RPMI7951 (cell line): ENCODE measurements around the gene PFN3. TPM values are rescaled to one million over a fixed set of nuclear protein-coding genes. Genes with fewer than 3 reads are reported as not detected.

Source experiments
- DNase-seq: peaks from one replicate; pipeline ENCODE4 v3.0.0-alpha.2; 2012; ENCODE audit warnings: low read depth
- total RNA-seq: library from RNA; depleted of rRNA; stranded (reverse); fragments of >200 nt; shearing (Covaris generic); gene quantifications from 2 replicates; pipeline ENCODE4 v1.2.3, GENCODE V29; 2014

PFN3 gene
- total RNA-seq, 1 experiment from 2014 or later = not detected

DNA sequence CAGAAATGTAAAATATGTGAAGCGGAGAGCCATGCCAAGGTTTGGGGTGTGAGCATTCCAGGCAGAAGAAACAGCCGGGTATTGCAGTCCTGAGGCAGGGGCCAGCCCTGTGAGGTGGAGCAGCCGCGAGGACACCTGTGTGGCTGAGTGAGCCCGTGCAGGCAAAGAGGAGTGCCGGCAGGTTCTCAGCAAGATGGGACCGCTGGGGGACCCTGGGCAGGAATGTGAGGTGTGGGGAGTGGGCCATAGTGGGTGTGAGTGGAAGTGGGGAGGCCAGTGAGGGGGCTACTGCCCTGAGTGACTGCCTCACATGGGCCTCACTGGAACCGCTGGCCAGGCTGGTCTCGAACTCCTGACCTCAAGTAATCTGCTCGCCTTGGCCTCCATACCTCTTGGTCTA is 38.0 kb upstream of the PFN3 start:
- no peak for DNase-seq

DNA sequence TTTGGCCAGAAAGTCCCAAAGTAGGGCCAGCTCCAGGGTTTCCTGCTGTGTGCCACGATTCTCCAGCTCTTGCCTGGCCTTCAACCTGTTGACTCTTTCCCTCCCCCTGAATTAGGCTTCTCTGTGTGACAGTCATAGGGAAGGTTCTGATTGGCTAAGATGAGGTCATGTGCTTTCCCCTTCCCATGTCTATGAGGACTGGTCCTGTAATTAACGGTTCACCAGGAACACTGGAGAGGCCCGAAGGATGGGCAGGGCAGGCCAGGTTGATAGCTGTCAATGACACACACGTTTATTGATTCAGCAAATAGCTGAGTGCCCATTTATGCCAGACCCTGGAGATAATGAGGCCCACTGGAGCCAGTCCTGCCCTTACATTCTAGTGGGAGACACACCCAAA is 37.2 kb upstream of the PFN3 start:
- DNase-seq = no peak

DNA sequence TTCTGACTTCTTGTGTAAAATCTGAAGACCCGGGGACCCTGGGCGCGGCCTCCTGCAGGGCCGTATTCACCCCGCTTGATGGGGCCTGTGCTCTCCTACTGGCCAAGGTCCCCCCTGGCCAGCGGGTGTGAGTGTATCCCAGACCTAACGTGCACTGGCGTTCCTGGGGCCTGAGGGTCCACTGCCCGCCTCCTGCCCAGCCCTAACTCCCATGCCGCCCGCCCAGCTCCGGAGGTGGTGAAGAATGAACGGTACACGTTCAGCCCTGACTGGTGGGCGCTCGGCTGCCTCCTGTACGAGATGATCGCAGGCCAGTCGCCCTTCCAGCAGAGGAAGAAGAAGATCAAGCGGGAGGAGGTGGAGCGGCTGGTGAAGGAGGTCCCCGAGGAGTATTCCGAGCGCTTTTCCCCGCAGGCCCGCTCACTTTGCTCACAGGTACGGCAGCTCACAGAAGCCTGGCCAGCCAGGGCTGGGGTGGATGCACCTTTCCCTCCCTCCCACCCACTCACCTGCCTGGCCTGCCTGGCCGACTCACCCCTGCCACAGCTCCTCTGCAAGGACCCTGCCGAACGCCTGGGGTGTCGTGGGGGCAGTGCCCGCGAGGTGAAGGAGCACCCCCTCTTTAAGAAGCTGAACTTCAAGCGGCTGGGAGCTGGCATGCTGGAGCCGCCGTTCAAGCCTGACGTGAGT is 35.5 kb upstream of the PFN3 start:
- DNase-seq = no peak

DNA sequence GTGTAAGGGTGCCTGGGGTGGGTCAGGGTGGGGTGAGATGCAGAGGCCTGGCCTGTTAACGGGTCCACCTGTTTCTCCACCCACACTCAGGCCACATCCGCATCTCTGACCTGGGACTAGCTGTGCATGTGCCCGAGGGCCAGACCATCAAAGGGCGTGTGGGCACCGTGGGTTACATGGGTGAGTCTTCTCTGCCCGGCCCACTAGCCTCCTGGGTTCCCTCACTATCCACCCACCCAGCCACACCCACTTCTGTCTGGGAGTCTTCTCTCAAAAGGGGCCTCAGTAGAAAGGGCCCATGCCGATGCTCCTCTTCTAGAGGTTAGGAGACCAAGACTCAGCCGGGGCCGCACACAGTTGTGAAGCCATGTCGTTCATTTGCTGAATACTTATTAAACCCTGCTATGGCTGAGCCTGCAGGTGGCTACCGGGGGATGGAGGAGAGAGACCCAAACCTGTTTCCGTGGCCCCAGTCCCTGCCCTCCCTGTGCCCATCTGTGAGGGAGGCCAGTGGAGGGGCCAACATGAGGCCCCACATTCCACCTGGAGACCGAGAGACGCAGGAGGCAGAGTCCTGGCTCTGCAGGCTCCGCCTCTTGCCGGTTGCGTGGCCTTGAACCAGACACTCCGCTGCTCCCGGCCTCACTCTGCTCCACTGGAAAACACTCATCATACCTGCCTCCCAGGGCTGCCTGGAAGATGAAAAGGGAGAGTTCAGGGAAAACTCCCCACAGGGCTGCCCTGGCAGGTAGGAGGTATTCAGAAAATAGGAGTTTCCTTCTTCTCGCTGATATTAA is 34.7 kb upstream of the PFN3 start:
- no peak for DNase-seq

DNA sequence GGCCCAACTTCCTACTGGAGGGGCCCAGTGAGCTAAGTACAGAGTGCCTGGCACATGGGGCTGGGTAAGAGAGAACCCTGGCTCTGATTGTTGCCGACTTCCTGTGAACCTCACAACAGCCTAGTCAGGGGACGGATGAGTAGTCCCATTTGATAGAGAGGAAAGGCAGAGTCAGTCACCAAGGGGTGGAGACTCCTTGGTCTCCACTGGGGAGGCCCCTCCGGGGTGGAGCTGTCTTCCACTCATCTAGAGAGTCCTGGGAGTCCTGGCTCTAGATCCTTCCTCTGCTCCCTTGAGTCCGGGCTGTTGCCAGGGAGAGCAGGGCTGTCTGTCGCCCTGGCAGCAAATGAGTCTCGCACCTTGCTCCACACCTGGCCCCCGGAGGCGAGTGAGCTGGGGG is 34.0 kb upstream of the PFN3 start:
- DNase-seq = no peak

DNA sequence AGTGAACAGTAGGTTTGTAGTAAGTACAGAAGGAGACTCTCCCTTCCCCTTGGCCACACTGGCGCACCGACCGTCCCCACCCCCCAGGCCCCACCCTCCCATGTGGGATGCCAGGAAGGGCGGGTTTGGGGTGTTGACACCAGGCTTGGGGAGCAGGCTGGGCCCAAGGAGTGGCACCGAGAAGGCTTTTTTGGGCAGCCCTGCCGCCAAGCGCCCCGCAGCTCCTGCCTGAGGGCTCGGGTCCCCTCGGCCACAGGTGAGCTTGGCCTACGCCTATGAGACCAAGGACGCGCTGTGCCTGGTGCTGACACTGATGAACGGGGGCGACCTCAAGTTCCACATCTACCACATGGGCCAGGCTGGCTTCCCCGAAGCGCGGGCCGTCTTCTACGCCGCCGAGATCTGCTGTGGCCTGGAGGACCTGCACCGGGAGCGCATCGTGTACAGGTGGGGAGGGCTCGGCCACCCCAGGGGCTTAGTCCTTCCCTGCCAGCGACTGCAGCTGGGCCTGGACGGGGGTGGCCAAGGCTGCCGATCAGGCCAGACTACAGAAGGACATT is 33.3 kb upstream of the PFN3 start:
- no peak for DNase-seq

DNA sequence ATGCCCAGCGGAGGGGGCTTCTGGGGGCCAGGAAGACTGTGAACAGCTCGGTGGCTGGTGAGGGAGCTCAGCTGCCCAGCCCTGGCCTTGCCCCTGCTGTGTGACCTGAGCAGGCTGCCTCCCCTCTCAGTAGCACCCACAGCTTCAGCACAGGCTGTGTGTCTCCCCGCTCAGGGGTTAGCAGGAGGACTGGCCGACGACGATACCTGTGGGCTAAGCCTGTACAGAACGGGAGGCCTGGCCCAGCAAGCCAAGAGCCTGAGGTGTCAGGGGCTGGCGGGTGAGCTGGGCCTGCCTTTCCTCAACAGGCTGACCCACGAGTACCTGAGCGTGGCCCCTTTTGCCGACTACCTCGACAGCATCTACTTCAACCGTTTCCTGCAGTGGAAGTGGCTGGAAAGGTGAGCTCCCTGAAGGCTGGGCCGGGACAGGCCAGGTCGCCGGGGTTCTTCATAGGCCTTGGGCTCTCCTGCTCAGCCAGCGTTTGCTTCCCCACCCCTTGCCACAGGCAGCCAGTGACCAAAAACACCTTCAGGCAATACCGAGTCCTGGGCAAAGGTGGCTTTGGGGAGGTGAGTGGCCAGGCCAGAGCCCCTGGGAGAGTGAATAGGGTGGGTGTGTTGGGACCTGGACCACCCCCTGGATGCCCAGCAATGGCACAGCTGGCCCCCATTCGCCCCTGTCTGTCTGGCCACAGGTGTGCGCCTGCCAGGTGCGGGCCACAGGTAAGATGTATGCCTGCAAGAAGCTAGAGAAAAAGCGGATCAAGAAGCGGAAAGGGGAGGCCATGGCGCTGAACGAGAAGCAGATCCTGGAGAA is 32.6 kb upstream of the PFN3 start:
- no peak for DNase-seq

DNA sequence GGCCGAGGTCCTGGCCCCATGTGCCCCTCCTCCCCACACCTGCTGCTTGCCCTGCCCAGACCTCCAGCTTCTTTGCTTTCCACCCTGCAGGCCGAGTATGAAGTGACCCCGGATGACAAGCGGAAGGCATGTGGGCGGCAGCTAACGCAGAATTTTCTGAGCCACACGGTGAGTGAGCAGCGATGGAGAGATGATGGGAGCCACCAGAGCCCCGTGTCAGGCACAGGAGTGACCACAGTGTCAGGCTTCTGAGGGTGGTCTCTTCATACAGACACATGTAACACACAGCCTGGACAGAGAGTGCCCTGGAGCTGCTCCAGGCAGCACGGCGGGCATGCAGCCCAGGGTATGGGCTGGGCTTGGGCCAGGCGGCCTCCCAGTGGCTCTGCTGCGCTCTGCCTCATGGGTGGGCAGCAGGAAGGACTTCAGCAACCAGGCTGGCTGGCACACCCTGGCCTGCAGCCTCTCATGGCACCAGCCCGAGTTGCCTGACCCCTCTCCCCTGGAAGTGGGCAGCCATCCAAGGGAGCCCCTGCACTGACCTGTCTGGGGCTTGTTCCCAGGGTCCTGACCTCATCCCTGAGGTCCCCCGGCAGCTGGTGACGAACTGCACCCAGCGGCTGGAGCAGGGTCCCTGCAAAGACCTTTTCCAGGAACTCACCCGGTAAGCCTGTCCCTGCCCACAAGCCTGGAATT is 31.8 kb upstream of the PFN3 start:
- DNase-seq = no peak

DNA sequence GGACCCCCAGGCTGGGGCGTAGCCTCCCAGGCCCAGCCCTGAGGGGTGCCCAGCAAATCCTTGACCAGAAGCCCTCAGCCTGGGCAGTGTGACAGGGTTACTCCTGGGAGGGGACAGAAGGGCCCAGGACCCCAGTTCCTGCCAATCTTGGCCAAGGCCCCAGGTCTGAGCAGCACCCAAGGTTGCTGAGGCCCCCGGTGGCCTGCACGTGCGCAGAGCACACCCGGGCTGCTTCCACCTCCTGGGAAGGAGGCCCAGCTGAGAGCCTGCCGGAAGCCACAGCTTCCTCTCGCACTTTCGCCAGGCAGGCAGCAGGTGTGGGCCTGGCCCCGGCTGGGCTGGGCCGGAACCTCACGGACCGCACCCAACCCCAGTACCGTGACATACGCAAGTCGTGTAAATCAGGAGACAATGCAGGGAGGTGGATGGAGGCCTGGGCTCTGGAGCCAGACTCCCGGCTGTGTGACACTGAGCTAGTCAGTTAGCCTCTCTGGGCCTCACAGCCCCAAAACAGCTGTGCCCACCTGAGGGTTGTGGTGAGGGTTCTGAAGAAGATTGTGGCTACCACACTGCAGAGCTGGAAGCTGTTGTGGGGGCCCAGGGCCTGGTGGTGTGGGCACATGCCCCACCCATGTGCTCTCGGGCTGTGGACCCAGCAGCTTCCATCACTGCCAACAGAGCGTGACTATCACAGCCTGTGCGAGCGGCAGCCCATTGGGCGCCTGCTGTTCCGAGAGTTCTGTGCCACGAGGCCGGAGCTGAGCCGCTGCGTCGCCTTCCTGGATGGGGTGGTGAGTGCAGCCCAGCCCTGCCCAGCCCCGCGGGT is 31.1 kb upstream of the PFN3 start:
- DNase-seq = no peak

DNA sequence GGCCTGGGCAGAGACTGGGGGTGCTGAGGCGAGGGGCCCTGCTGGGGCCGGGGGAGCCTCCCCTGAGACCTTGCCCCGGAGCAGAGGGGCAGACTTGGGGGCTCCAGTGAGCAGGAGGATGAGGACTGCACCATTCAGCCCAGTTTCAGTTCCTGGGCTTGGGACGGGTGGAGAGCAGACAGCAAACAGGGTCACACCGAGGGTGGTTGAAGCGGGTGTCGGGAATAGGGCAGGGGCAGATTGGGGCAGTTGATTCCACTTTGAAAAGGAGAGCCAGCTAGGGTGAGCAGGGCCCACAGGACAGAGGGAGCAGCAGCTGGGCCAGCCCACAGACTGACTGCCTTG is 30.5 kb upstream of the PFN3 start:
- no peak for DNase-seq

DNA sequence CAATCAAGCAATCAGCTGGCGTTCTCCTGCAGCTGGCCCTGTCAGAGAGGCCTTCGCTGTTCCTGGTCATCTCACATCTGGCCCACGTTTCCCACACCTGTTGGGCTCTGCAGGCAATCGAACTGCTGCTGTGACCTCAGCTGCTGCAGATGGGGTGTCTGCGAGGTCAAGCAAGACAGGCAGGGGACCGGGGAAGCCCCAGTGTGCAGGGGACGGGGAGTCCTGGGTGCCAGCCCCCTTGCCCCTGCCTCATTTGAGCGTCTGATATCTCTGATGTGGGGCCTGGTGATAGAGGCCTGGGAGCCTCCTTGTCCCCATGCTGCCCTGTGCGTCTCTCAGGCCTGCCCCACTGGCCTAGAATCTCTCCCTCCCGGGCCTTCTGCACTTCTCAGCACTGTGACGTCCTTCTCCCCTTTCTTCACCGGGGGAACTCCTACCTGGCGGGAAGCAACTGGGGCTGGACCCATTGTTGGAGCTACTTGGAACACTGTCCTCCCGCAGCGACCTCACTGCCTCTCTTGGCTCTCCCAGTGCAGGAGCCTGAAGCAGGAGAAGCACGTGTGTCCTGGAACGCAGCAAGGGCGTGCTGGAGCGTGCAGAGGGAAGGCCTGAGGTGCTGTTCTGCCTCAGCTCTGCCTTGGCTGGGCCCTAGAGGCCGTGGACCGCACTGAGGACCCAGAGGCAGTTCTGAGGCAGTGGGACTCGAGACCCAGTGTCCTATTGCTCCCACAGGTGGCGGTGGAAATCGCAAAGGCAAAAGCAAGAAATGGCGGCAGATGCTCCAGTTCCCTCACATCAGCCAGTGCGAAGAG is 29.9 kb upstream of the PFN3 start:
- DNase-seq = no peak

DNA sequence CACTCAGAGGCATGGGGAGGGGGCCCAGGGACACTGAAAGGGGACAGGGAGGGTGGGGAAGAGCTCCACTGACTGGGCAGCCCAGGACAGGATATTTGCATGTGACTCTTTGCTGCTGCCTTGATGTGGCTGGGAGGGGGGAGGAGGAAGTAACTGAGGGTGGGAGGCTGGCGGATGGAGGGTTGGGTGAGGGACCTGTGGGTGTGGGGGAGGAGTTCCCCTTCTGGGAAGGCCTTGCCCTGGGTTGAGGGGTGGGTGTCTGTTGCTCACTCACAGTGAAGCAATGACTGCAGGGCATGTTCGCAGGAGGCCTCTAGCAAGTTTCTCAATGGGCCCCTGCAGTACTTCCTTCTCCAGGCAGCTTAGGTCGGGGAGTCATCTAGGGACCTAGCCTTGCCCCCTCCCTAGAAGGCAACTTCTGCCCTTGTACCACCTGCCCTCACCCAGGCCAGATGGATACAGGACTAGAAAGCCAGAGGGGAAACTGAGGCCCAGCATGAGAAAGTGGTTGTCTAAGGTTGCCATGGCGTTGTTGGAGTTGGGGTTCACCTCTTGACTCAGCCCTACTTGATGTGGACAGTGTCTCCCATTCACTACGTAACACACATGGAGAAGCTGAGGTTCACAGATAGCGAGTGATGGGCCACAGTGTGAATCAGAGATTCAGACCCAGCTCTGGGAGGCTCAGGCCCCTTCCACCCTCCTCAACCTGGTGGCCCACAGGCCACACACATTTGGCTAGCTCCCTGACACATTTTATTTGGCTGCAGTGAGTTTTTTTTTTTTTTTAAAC is 29.0 kb upstream of the PFN3 start:
- DNase-seq = no peak

DNA sequence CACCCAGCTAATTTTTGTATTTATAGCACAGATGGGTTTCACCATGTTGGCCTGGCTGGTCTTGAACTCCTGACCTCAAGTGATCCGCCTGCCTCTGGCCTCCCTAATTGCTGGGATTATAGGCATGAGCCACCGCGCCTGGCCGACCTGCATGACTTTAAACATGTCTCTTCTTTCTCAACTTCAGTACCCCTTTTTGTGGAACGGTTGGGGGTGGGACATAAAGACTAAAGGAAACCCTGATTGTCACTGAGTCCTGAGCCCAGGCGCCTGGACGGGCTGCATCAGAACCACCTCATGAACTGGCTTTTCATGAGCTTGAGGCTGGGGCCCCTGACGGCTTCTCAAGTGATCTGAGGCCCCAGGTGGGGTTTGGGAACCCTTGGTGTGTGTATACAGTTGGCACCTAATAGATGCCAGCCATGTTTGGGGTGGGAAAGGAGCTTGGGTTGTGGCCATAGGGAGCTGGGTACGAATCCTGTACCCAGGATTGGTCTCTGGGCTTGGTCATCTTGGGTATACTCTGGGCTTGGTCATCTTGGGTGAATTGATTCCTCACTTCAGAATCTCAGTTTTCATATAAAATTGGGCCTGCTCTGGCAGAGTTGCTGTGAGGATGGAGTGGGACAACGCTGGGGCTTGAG is 28.2 kb upstream of the PFN3 start:
- no peak for DNase-seq

DNA sequence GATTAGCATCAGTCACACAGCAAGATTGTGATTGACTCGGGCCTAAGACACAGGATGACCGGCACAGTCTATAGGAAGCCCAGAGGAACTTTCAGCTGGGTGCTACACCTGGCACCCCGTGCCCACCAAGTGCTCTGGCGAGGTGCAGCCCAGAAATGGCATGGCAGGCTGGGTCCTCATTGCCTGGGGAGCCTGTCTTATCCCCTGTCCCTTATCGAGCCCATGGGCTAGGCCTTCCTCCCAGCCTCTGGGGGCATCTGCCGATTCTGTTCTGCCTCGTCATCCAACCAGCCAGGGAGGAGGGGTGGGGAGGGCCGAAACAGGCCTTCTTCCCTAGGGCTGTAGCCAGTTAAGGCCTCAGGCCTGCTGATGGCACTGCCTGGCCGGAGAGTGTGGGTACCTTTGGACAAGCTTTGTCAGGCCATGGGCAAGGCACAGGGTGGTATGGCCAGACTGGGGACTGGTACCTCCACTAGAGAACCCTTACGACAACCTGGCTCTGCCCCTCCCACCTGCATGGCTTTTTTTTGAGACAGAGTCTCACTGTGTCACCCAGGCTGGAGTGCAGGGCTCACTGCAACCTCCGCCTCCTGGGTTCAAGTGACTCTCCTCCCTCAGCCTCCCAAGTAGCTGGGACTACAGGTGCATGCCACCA is 27.6 kb upstream of the PFN3 start:
- no peak for DNase-seq

DNA sequence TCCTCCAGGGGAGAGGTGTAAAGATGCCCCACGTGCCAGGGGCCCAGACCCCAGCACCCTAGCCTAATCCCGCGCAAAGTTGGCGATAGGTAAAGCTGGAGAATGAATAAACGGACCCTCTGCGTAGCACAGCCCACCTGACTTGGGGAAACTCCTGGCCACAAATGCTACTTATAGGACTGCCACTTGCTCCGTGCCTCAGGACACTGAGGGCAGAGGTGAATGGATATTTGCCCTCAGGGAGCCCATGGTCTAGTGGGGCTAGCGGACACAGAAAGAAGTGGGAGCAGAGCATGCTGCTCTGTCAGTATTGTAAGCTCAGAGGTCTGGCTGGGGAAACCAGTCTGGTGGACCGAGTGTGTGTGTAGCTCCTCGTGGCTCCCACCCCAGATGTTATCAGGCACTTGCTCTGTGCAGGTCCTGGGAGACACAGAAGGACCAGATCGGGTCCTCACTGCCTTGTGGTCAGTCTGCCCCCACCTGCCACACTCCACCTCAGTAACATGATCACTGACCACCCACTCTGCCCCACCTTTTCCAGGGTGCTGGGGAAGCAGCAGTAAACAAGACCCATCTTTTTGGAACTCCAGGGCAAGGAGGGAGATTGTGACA is 26.9 kb upstream of the PFN3 start:
- peak; percentile 20 for DNase-seq

DNA sequence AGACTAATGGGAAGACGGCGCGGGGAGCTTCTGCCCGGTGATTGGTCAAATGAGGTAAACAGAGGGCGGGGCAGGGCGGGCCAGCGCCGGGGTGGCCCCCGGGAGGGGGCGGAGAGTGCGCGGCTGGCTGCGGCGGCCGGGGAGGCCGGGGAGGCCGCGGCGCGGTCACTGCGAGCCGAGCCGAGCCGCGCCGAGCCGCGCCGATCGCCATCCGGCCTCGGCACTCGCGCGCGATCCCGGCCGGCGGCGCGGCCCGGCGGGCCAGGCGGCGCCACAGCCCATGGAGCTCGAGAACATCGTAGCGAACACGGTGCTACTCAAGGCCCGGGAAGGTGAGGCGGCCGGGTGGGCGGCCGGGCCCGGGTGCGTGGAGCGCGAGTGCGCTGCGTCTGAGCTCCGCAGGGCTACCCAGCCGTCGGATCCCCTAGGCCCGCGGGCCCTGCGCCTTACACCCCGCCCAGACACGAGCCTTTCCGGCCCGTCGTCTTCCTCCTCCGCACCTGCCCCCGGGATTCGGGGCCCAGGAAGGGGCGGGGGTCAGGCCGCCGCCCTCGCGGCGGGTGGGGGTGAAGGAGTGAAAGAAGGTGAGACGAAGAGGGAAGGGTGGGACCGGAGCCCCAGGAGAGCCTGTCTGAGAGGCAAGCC is 26.2 kb upstream of the PFN3 start, which contains the start of gene GRK6:
Gene GRK6, plus strand, starts transcription at position 111 of the 645 bp plus-strand sequence. Its CDS starts 170 bp downstream, at position 281.
- DNase-seq = no peak
